Endothelial cell of umbilical vein (primary cell): Measurements from ENCODE around the gene COX7B2. TPM values are rescaled to one million over a fixed set of nuclear protein-coding genes. Genes with fewer than 3 reads are reported as not detected.

Experiments used
- BruUV-seq: library from RNA; stranded (reverse); fragments of 400-500 nt; replicated peaks from 2 replicates; lab custom pipeline; 2021; lab: Mats Ljungman, UMichigan
- CTCF ChIA-PET: fragments of 300-600, 350-600 bp; sonication (Branson Sonifier 250); formaldehyde crosslinking; loops from one replicate; lab custom pipeline; 2021; ENCODE audit warnings: antibody characterized with exemption, inconsistent platforms; lab: Charles Lee
- POLR2A ChIA-PET: fragments of 300-600, 350-600 bp; sonication (Branson Sonifier 250); formaldehyde crosslinking; loops from one replicate; lab custom pipeline; 2021; ENCODE audit warnings: antibody characterized with exemption, inconsistent platforms; lab: Charles Lee
- DNase-seq: peaks from one replicate; pipeline ENCODE4 v3.0.0-alpha.2; 2011; ENCODE audit warnings: low read depth, low spot score
- FAIRE-seq: peaks from 2 replicates; lab custom pipeline; 2011; peaks lifted over from hg19 to GRCh38; lab: Jason Lieb, UNC
- H2AFZ ChIP-seq: 2 replicates; pipeline ENCODE4 v1.6.0; 2012; ENCODE audit warnings: low read depth, low read length, control low read depth, inconsistent platforms
- H3K27ac ChIP-seq: 2 replicates; pipeline ENCODE4 v1.5.1; 2011; ENCODE audit warnings: low read depth, mild to moderate bottlenecking, control low read depth, low read length, moderate library complexity; ENCODE audit not compliant: insufficient read depth
- H3K27me3 ChIP-seq, 2 experiments: 2 replicates each; pipeline versions ENCODE4 v1.6.0 to v1.6.1; 2011; ENCODE audit warnings: low read length in 2 of 2, mixed read lengths in 1 of 2; ENCODE audit not compliant: control insufficient read depth in 2 of 2, insufficient read depth in 2 of 2
- H3K36me3 ChIP-seq, 2 experiments: 2 replicates in 1 of 2; 3 replicates in 1 of 2; pipeline ENCODE4 v1.5.1; 2011; ENCODE audit warnings: low read length in 2 of 2, mild to moderate bottlenecking in 1 of 2, moderate library complexity in 1 of 2; ENCODE audit not compliant: control insufficient read depth in 2 of 2, insufficient read depth in 2 of 2; ENCODE audit errors: extremely low read depth in 1 of 2
- H3K4me1 ChIP-seq: 3 replicates; pipeline ENCODE4 v1.5.1; 2011; ENCODE audit warnings: mild to moderate bottlenecking, low read length; ENCODE audit not compliant: control insufficient read depth, insufficient read depth; ENCODE audit errors: extremely low read depth
- H3K4me2 ChIP-seq: 2 replicates; pipeline ENCODE4 v1.6.1; 2011; ENCODE audit warnings: low read length, control low read depth, mixed read lengths; ENCODE audit not compliant: insufficient read depth
- H3K4me3 ChIP-seq, 3 experiments: fragments of 200-600 bp in 1 of 3; sonication (generic), shearing (Covaris generic) in 1 of 3; replicated peaks in 1 of 3; 2 replicates each; pipeline ENCODE4 v1.5.1; 2011 to 2016; ENCODE audit warnings: control low read depth in 3 of 3, low read length in 3 of 3, mild to moderate bottlenecking in 2 of 3, inconsistent platforms in 1 of 3, low read depth in 1 of 3, moderate library complexity in 1 of 3; ENCODE audit not compliant: insufficient read depth in 1 of 3
- H3K79me2 ChIP-seq: 2 replicates; pipeline ENCODE4 v1.6.0; 2012; ENCODE audit warnings: low read length, inconsistent platforms; ENCODE audit not compliant: control insufficient read depth, insufficient read depth
- H3K9ac ChIP-seq: replicated peaks from 2 replicates; pipeline ENCODE3; 2011; ENCODE audit warnings: low read length, control low read depth; ENCODE audit not compliant: insufficient read depth; ENCODE audit errors: extremely low read depth
- H3K9me1 ChIP-seq: replicated peaks from 3 replicates; pipeline ENCODE4 v1.6.0; 2011; ENCODE audit warnings: mild to moderate bottlenecking, low read length; ENCODE audit not compliant: control insufficient read depth, insufficient read depth; ENCODE audit errors: extremely low read depth
- H3K9me3 ChIP-seq: replicated peaks from 2 replicates; pipeline ENCODE4 v1.5.1; 2012; ENCODE audit warnings: low read length, inconsistent platforms; ENCODE audit not compliant: control insufficient read depth, insufficient read depth
- H4K20me1 ChIP-seq: replicated peaks from 2 replicates; pipeline ENCODE3; 2011; ENCODE audit warnings: mild to moderate bottlenecking, low read length; ENCODE audit not compliant: control insufficient read depth, insufficient read depth; ENCODE audit errors: extremely low read depth
- CTCF ChIP-seq, 2 donors: IDR thresholded peaks; 1 replicate in 1 of 2; 2 replicates in 1 of 2; pipeline ENCODE4 v1.5.1; 2011; ENCODE audit warnings: low read length in 2 of 2, mild to moderate bottlenecking in 2 of 2, moderate library complexity in 2 of 2, control low read depth in 1 of 2, inconsistent platforms in 1 of 2, low read depth in 1 of 2; ENCODE audit not compliant: insufficient read depth in 1 of 2; ENCODE audit errors: extremely low read depth in 1 of 2
- EZH2 ChIP-seq: IDR thresholded peaks from 2 replicates; pipeline ENCODE4 v1.6.1; 2012; ENCODE audit warnings: borderline replicate concordance, low read depth, mild to moderate bottlenecking, moderate library complexity, low read length, inconsistent platforms; ENCODE audit not compliant: severe bottlenecking
- FOS ChIP-seq: IDR thresholded peaks from 2 replicates; pipeline ENCODE4 v1.6.1; 2011; ENCODE audit warnings: mild to moderate bottlenecking, low read length, moderate library complexity, borderline replicate concordance; ENCODE audit not compliant: insufficient read depth
- GATA2 ChIP-seq: IDR thresholded peaks from 2 replicates; pipeline ENCODE4 v1.7.0; 2011; ENCODE audit warnings: low read depth, mild to moderate bottlenecking, moderate library complexity, mixed read lengths, low read length; ENCODE audit not compliant: insufficient read length, insufficient read depth
- JUN ChIP-seq: IDR thresholded peaks from 2 replicates; pipeline ENCODE4 v1.6.1; 2011; ENCODE audit warnings: borderline replicate concordance, low read depth; ENCODE audit not compliant: insufficient read length, insufficient read depth
- MAX ChIP-seq: IDR thresholded peaks from 2 replicates; pipeline ENCODE4 v1.6.1; 2011; ENCODE audit not compliant: insufficient read depth, insufficient read length
- MYC ChIP-seq: IDR thresholded peaks from one replicate; pipeline ENCODE4 v1.6.1; 2011; ENCODE audit warnings: mild to moderate bottlenecking, low read depth, low read length
- POLR2A ChIP-seq: IDR thresholded peaks from 2 replicates; pipeline ENCODE4 v1.6.1; 2012; ENCODE audit warnings: low read depth, mild to moderate bottlenecking, control low read depth, low read length
- POLR2AphosphoS5 ChIP-seq: IDR thresholded peaks from 2 replicates; pipeline ENCODE4 v1.6.1; 2012; ENCODE audit warnings: low read depth, mild to moderate bottlenecking, control low read depth, low read length, moderate library complexity; ENCODE audit not compliant: insufficient read depth
- dilution Hi-C: fragments of 300-500 bp; cut with MboI; formaldehyde crosslinking; loops from one replicate; pipeline ENCODE4 v1.15.0; 2019; ENCODE audit warnings: low sequenced_read_pairs; ENCODE audit not compliant: extremely low pct_ligation_motif_present
- intact Hi-C: fragments of 100-400 bp; cut with micrococcal nuclease; formaldehyde crosslinking; loops from one replicate; pipeline ENCODE4 v1.10.0; 2022
- polyA plus RNA-seq, 4 experiments: library from polyadenylated mRNA; depleted of rRNA in 3 of 4; stranded (reverse) in 3 of 4; unstranded in 1 of 4; fragments of >200 nt; gene quantifications; 2 replicates each; pipeline versions ENCODE4 v1.2.1 to v1.2.3, GENCODE V29; 2011 to 2012; ENCODE audit warnings: missing spikeins in 1 of 4
- total RNA-seq: library from RNA; stranded (reverse); gene quantifications from 2 replicates; pipeline ENCODE4 v1.2.3, GENCODE V29; 2021

The COX7B2 gene
- total and polyA plus RNA-seq, 2 donors (not counting 3 experiments of a cell fraction or from before 2014, with no cell fraction given): not detected

- ChIA-PET POLR2A (no interaction called here), CTCF (no interaction called here)
- no peaks in the 10 kb centered on the region for H3K36me3 ChIP-seq
- no peak for FAIRE-seq
- intact Hi-C loops (no loop called here), dilution Hi-C loops (no loop called here)
- H3K79me2 ChIP-seq: no peaks in the 10 kb centered on the region
- no peak overlapping the region for H3K27ac ChIP-seq
- no peak overlapping the region for H3K9ac ChIP-seq
- no peaks in the 10 kb centered on the region for H3K9me3 ChIP-seq
- H3K4me2 ChIP-seq: no peak overlapping the region
- H2AFZ ChIP-seq: no peak overlapping the region
- no TSS peak for BruUV-seq
- H3K27me3 ChIP-seq: no peaks in the 10 kb centered on the region
- no peaks in the 10 kb centered on the region for H4K20me1 ChIP-seq
- H3K9me1 ChIP-seq: no peaks in the 10 kb centered on the region
- TF ChIP-seq CTCF (IDR thresholded peaks at IDR 0.05; ENCODE audit: extremely low read depth in 1 of 2, insufficient read depth in 1 of 2, low read depth in 1 of 2, low read length in 2 of 2): no peak
- no peak for TF ChIP-seq MAX
- TF ChIP-seq JUN: no peak
- no peak for TF ChIP-seq POLR2A
- TF ChIP-seq FOS: no peak
- no peak for TF ChIP-seq GATA2
- TF ChIP-seq EZH2: no peak
- TF ChIP-seq MYC: no peak
- no peak for TF ChIP-seq POLR2AphosphoS5
- no peak for DNase-seq
- H3K4me3 ChIP-seq: no peak overlapping the region
- H3K4me1 ChIP-seq: no peaks in the 10 kb centered on the region
Observed at GRCh38 chr4:46870411-46870810, 38.6 kb downstream of the COX7B2 start.
